ENCODE results near the gene REG4.
"Not testable (repeated sequence)": the region's sequence is repeated elsewhere in the genome, so short reads cannot be mapped to it uniquely, and the experiment has no call there.

Gene REG4

DNA sequence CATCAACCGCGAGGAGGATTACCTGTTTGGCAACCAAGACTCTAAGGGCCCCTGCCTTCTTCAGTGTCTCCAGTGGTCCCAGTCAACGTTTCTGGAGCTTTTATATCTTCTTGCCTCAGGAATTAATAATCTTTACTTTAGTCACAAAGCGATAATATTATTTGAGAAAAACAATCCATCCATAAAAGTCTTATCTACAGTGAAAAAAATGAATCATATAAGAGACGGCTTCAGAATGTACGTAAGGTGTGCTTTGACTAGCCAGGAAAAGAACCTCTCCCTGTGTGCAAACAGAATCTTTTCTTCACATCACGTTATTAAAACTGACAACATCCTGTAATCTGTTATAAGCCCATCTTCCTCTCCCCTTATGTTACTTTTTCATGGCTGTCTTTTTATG is at the start of gene REG4:
Gene REG4, minus strand, starts transcription at position 74 of the 400 bp plus-strand sequence. CDS start 2,691 bp downstream, outside the sequence.
- no peak for DNase-seq (ENCODE audit: low read depth in 2 of 2)

DNA sequence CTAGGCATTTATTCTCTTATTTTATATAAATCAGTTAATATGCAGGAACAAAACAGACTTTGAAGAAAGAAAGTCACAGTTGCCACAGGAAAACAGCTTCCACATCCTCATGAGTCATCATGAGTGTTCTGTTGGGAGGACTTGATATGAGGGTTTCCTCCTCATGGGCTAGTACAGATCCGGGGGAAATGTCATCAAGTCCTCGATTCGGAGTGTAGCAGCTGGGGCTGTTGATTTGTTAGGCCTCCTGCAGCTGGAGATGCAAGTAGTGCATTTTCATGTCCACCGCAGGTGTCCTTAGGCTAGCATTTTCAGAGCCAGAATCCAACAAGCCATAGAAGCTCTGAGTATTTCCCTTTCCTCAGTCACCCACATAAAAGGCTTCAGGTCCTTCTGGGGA is 48.4 kb upstream of the REG4 start:
- DNase-seq (ENCODE audit: low read depth in 2 of 2): no peak

DNA sequence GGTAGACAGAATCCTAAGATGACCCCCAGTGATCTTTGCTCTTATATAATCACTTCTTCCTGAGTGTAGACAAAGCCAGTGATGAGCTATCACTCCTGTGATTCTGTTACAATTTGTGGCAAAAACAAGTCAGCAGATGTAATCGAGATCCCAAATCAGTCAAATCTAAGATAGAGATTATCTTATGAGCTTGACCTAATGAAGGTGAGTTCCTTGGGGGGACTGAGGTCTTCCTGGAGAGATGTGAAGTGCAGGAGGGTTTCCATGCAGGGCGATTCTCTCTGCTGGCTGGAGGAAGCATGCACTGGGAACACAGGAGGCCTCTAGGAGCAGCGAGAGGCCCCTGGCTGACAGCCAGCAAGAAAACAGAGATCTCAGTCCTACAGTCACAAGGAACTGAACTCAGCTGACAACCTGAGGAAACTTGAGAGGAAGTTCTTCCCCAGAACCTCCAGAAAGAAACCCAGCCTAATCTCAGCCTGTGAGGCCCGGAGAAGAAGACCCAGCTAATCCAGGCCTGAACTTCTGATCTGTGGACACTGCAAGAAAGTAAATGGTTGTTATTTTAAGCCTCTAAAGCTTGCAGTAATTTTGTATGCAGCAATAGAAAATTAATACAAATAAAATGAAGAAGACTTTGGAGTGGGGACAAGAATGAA is 47.4 kb upstream of the REG4 start:
- not testable (repeated sequence) for DNase-seq (ENCODE audit: low read depth in 2 of 2)

DNA sequence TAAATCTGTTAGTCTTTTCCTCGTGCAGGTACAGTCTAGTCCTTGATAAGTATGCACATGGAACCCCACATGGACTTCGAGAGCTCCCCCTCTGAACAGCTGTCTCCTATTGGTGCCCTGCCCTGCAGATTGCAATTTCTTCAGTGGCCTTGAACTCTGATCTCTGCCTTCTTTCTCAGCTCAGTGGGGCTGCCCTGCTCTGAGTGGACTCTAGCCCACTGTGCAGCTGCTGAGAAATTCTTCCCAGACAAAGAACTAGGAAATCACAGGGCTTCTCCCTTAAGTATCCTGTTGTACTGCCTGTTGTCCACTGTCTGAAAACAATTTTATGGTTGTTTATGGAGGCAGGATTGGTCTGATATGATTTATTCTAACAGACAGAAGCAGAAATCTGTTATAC is 46.9 kb upstream of the REG4 start:
- DNase-seq (ENCODE audit: low read depth in 2 of 2): no peak

DNA sequence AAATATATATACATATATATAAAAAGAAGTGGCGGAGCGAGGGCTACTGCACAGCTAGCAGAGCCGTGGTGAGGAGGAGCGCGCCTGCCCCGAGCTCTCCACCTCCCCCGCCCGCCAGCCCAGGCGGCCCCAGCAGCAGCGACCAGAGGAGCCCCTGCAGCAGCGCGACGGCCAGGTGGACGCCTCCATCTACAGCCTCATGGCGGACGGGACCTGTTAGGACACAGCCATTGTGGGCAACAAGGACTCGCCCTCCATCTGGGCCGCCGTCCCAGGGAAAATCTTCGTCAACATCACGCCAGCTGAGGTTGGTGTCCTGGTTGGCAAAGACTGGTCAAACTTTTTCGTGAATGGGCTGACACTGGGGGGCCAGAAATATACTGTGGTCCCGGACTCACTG is 41.9 kb upstream of the REG4 start:
- DNase-seq (ENCODE audit: low read depth in 2 of 2): no peak

DNA sequence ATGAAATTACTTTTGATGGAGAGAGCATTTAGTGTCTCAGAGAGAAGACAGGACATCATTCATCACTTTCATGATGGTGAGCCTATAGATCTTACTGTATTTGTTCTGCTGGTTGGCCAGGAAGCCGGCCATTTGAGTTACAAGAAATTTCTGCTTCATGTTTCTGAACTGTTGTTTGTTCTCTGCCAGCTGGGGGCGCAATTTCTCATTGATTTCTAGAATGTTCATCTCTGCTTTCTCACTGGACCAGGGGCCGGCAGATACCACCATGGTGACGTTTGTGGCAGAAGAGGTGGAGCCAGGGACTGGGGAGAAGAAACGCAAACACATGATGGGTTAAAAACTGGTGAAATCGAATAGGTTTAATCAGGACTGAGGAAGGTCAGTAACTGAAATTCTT is 32.9 kb upstream of the REG4 start:
- DNase-seq (ENCODE audit: low read depth in 2 of 2): not testable (repeated sequence)

DNA sequence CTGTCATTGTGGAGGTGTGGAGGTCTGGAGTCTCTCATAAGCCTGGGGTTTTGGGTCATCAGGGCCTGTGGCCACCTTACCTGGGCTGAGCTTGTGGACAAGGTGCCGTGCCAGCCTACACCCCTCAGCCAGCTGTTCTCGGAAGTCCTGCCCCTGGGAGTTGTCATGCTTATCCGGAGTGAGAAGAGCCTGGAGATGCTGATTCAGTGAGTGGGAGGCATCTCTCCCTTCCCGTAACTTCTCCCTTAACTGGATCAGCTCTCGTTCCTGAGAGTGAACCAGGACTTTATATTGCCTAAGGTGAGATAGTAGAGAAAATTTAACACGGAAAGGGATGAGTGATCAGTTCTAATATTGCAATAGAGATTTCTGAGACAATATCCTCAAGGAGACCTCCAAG is 30.0 kb upstream of the REG4 start:
- no peak for DNase-seq (ENCODE audit: low read depth in 2 of 2)

DNA sequence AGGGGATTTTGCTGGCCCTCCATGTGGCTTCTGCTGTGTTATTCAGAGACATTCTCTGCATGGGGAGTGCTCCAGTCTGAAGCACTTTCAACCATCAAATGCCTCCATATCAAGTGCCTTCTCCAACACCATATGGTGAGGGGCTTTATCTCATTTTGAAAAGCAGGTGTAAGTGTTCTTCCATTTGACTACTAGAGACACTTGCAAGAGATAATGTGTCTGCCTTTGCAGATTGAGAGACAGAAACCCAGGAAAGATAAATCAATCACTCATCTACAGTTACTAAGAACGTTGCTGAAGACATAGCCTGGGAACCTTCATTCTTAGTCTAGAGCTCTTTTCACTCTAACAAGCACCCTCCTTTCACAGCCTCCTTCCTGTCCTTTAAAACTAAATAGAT is 29.5 kb upstream of the REG4 start:
- DNase-seq (ENCODE audit: low read depth in 2 of 2): no peak

DNA sequence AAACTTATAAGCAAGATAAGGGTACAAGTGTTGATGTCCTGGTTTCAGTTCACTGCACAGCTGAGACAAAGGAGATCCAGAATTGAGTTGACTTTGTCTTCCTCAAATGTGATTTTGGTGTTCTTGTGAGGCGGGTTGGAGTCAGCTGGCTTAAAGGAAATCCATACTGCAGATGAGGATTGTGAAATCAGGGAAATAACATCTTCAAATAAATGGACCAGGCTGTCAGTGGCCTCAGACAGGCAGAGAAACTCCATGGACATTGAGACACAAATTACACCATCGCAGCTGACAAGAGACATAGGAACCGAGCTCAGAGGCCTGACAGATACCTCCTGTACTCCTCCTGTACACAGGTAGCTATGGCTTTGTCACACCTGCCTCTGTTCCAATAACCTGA is 27.0 kb upstream of the REG4 start:
- DNase-seq (ENCODE audit: low read depth in 2 of 2): no peak

DNA sequence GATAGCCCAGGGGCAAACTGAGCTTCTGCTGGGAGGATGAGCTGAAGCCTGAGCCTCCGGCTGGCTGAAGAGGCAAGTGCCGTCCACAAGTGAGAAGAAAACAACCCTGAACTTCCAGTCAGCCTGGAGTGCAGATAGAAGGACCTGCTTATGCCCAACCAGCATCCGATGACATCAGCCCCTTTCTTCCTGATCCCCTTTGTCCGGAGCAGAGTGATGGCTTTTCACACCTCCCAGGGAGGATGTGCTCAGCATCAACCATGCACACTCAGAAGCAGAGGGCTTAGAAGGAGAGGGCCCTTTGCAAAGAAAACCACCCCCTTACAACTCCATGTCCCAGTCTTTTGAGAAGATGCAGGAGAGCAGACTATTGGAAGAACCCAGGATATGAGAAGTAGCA is 23.7 kb upstream of the REG4 start:
- no peak for DNase-seq (ENCODE audit: low read depth in 2 of 2)

DNA sequence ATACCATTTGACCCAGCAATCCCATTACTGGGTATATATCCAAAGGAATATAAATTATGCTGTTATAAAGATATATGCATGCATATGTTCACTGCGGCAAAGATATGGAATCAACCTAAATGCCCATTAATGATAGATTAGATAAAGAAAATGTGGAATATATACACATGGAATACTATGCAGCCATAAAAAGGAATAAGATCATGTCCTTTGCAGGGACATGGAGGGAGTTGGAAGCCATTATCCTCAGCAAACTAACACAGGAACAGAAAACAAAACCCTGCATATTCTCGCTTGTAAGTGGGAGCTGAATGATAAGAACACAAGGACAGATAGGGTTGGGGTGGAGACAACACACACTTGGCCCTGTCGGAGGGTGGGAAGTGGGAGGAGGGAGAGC is 19.8 kb upstream of the REG4 start:
- DNase-seq (ENCODE audit: low read depth in 2 of 2): no peak

DNA sequence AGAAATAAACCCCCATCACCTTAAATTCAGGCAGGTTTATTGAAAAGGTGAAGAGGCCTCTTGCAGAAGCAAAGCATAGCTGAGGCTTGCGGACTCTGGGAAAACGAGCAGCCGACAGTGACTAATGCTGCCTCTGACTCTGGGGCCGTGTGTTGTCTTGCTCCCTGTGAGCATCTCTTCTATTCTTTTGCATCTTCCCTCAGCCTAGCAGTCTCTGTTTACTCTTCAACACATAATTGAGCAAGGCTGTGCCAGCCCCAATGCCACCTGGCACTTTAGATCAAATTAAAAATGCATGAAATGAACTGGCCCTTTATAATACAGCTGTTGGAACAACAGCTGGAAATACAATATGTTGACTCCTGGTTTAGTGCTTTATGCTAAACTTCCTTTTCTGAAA is 18.4 kb upstream of the REG4 start:
- DNase-seq (ENCODE audit: low read depth in 2 of 2): no peak

DNA sequence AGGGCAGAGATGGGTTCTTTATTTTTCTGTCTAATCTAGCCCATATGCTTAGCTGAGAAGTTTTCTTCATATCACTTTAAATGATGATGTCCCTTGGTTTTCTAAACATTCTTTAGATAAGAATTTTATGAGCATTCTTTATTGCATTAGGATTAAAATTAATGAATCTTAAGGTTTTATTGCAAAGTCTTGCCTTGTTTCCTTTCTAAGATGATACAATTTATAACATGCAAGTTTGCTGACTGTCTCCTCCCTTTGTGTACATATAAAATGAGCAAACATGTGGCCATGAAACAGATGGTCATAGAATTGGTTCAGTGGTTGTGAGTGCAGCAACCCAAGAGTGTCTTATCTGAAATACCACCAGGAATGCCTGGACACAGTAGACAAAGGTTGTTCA is 17.7 kb upstream of the REG4 start:
- not testable (repeated sequence) for DNase-seq (ENCODE audit: low read depth in 2 of 2)

DNA sequence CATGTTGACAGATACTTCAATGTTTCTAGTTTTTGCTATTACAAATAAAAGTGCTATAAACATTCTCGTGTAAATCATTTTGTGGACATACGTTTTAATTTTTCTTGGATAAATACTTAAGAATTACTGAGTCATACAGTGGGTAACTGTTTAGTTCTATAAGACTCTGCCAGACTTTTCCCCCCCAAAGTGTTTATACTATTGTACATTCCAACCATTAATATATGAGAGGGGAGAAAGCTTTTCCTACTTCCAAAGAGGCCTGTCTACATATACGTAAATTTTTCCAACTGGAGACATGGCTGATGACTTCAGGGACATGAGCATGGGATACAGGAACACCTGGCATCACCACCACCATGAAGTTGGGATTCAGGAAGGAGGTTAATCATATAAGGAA is 17.0 kb upstream of the REG4 start:
- DNase-seq (ENCODE audit: low read depth in 2 of 2): no peak

DNA sequence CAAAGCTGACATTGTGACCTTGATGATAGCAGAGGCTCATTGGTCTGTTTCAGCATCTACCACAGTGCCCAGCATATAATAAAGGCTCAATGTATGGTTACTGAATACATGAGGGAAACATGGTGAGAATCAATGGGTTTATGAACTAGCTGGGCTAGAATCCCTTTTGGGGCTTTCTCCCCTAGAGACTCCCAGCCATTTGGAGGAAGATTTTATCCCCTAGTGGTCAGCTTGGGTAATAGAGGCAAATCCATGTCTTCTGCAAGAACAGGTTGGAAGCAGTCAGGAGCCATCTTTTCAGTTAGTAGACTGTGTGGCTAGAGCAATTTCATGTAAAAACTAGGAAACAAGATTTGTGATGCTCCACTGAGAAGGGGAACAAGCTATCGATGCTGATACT is 15.8 kb upstream of the REG4 start:
- no peak for DNase-seq (ENCODE audit: low read depth in 2 of 2)

DNA sequence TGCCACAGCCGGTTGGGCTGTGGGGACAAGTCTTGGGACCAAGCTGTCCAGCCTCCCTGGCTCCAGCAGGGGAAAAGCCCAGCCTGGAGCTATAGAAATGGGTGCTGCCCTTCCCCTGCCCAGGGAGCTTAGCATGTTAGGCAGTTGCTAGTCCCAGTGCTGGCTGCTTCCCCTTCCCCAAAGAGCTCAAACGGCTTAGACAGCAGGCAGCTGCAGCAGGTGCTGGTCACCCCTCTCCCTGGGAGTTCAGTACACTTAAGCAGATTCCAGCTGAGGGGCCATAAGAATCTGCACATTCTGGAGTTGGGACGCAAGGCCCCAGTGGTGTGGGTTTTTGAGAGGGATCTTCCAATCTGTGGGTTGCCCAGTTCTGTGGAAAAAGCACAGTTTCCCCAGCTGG is 11.1 kb upstream of the REG4 start:
- DNase-seq (ENCODE audit: low read depth in 2 of 2): no peak

DNA sequence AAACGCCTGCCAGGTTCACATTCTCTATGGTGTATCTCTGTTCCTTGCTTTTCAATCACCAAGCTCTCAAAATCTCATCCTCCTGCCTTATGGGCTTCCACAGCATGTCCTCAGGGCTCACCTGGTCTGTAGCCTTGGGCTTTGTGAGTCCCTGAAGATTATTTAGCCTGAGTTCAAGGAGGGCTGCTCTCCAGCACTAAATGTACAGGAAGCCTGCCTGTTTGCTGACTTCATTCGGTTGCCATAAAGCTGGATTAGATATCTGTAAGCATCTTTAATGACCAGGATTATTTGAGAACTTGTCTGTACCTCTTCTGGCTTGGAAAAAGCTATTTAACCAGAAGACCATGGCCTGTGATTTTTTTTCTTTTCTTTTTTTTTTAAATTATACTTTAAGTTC is 6.9 kb upstream of the REG4 start:
- DNase-seq (ENCODE audit: low read depth in 2 of 2): no peak

DNA sequence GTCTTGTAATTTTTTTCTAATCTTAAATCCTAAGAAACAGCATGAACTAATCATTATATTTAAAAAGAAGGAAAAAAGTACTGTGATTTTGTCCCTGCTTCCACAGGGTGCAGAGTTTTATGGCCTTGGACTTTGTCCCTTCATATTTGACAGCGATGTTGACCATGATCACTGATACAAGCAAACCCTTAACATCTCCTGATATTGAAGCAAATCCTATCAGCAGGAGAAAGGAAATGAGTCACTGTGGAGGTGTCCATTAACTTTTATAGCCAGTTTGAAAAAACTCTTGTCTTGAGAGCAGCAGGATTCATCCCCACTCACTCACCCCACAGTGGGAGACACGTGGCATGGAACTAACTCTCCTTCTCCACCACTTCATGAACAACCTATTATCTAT is 5.1 kb upstream of the REG4 start:
- no peak for DNase-seq (ENCODE audit: low read depth in 2 of 2)

DNA sequence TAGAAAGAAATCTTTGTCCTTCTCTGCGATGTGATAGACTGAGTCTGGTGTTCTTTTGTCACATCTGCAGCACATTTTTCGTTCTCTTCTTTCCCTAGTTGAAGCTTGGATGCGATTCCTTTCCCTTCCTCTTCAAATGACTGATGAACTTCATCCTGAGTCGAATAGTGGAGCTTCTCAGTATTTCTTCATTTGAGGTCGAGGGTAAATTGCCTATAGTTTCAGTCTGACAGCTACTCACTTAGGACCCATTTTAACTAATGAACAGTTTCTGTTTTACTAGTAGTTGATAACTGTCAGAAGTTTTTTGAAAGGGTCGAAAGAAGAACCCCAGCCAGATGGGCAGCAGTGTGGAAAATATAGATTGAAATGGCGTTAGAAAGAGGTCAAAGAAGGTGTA is 4.7 kb upstream of the REG4 start:
- DNase-seq (ENCODE audit: low read depth in 2 of 2): no peak

DNA sequence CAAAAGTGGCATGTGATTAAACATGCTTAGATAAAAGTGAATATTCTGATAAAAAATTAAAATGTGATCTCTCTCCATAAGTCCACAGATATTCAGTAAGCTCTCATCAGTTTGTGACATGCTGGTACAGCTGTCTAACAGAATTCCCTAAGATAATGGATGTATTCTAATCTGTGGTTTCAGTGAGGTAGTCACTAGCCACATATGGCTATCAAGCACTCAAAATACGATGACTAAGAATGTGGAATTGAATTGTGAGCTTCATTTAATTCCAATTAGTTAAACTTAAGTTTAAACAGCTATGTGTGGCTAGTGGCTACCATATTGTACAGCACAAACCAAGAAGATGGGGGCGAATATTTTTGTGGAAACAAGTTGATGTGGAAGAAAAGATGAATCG is 4.1 kb upstream of the REG4 start:
- no peak for DNase-seq (ENCODE audit: low read depth in 2 of 2)

DNA sequence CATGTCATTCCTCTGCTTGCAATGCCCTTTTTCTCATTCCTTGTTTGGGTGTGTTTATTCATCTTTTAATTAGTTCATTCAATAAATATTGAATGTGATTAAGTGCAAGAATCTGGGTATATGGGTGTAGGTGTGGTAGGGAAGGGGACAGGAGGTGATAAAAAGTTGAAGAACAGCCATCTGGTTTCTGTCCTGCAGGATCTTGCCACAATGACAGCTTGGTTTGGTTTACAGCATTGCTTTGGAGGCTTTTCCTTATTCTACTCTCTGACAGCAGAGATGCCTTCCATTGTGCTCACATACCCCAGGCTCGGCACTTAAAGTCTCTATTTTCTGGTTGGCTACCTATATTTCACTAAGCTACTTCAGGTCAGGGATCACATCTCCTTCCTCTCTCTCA is 3.0 kb upstream of the REG4 start:
- DNase-seq (ENCODE audit: low read depth in 2 of 2): no peak

DNA sequence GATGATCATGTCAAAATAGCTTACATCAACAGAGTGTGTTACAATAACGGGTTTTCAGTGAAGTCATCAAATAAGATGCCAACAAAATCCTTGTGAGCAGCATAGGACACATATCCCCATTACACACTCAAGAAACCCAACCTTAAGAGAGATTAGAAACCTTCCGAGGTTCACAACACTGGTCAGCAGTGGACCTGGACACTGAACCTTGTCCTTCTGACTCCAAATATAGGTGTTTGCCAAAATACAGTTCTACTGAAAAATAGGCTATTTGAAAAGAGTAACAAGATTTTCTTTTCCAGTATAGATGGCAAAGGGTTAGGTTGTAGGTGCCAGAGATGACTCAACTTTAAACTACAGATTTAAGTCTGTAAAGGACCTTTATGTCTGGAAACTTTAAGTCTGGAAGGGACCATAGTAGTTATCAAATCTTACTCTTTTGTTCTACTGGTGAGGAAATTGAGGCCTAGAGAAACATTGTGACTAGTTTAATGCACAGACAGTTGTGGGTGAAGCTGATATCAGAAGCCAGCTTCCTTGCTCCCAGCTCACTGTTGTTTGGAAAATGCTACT is 811 bp upstream of the REG4 start:
- DNase-seq (ENCODE audit: low read depth in 2 of 2): no peak

DNA sequence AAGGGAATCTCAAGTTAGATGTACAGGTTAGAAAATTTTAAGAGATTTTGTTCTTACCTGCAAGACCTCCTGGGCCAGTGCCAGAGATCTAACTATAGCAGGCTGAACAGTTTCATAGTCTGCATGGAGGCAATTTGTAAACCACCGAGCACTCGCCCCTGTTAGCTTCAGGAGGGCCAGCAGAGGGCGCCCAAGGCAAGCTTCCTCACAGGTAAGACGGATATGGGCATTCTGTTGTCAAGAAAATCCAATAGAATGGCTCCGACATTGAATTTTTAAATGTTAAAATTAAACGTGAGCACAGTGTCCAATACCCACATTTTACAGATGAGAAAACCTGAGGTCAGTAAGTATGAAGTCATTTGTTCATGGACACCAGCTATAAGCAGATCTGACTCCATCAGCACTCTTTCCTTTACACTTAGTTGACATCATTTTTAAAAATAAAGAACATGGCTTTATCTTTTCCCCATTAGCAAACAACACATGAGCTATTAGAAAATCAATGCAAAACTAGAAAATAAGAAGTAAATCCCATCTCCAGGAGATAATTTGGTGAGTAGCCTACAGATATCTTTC is 2.2 kb downstream of the REG4 start:
- peak; percentile 38 to 60 for DNase-seq (ENCODE audit: low read depth in 2 of 2)

DNA sequence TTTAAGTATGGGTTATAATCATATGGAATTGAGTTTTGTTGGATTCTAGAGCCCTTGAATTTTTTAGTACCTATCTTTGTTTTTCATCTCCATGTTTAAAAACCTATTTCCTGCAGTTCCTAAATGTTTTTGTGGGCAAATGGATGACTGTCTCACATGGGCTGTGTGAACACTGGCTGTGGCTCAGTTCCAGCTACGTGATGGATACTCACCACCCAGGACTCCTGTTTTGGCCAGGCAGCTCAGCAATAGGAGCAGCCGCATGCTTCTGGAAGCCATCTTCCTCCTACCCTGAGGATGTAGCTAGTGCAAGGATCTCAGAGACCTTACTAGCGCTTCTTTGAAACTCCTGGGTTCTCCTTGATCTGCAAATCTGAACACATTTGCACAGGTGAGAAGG is 2.8 kb downstream of the REG4 start:
- no peak for DNase-seq (ENCODE audit: low read depth in 2 of 2)

Data from stimulated activated CD4-positive, alpha-beta T cell treated with anti-CD3 and anti-CD28 coated beads, Interleukin-15, amount 100 ng/mL, for 48 hours (primary cell).